Peyer's patch (tissue), 4 donors: ENCODE results near the gene CHCHD2. TPM values are rescaled to one million over a fixed set of nuclear protein-coding genes. Genes with fewer than 3 reads are reported as not detected.

Experiments
- DNase-seq, 3 donors: peaks; one replicate each; pipeline ENCODE4 v3.0.0-alpha.2; 2017 to 2019
- H3K27ac ChIP-seq, 4 donors: fragments of 200-600 bp; sonication (generic); one replicate each; pipeline ENCODE4 v1.5.1; 2016 to 2019
- H3K27me3 ChIP-seq, 2 donors: fragments of 200-600 bp; sonication (generic); one replicate each; pipeline ENCODE4 v1.5.1; 2019
- H3K36me3 ChIP-seq, 3 donors: fragments of 200-600 bp; sonication (generic); one replicate each; pipeline ENCODE4 v1.5.1; 2016 to 2019
- H3K4me1 ChIP-seq, 4 donors: fragments of 200-600 bp; sonication (generic); one replicate each; pipeline ENCODE4 v1.5.1; 2016 to 2019
- H3K4me3 ChIP-seq, 4 donors: fragments of 200-600 bp; sonication (generic); 1 replicate in 3 of 4; 2 replicates in 1 of 4; pipeline ENCODE4 v1.5.1; 2016 to 2019; ENCODE audit warnings: mild to moderate bottlenecking in 1 of 4
- H3K9me3 ChIP-seq, 4 donors: fragments of 200-600 bp; sonication (generic); one replicate each; pipeline ENCODE4 v1.5.1; 2016 to 2019; ENCODE audit warnings: mild to moderate bottlenecking in 1 of 4
- CTCF ChIP-seq, 6 experiments: fragments of 450-650 bp in 4 of 6; fragments of 200-600 bp in 2 of 6; sonication (generic) in 1 of 6; IDR thresholded peaks; one replicate each; pipeline ENCODE4 v1.5.1; 2017 to 2019; ENCODE audit warnings: antibody characterized with exemption in 6 of 6, mild to moderate bottlenecking in 3 of 6, moderate library complexity in 1 of 6
- POLR2A ChIP-seq, 2 donors: fragments of 450-650 bp; IDR thresholded peaks; one replicate each; pipeline ENCODE4 v1.5.1; 2017; ENCODE audit warnings: antibody characterized with exemption in 2 of 2, mild to moderate bottlenecking in 2 of 2, moderate library complexity in 2 of 2
- small RNA-seq, 2 donors: library from RNA; depleted of rRNA; stranded (forward); fragments of <200 nt; gene quantifications; one replicate each; pipeline ENCODE3, GENCODE V24; 2016
- total RNA-seq, 4 donors: library from RNA; depleted of rRNA; stranded (reverse); fragments of >200 nt; gene quantifications; one replicate each; pipeline ENCODE4 v1.1.0, GENCODE V29; 2016

The CHCHD2 gene
- total RNA-seq, 4 donors from 2014 or later = 223 to 346 (median 316) TPM

GRCh38 chr7:56053993-56054392 is 52.3 kb downstream of the CHCHD2 start:
- Histone ChIP-seq H3K9me3 (no peaks in the 10 kb centered on the region), H3K4me3 (no peak overlapping the region), H3K27me3 (no peaks in the 10 kb centered on the region), H3K27ac (no peak overlapping the region), H3K36me3 (peaks cover 0 to 58% (median 0%) of the 10 kb centered on the region in 3 donors), H3K4me1 (peaks cover 0 to 29% (median 3%) of the 10 kb centered on the region in 4 donors)
- no peak for DNase-seq
- no peak for TF ChIP-seq POLR2A (IDR thresholded peaks at IDR 0.05)
- no peak for TF ChIP-seq CTCF (IDR thresholded peaks at IDR 0.05)

- H3K27me3 ChIP-seq = no peaks in the 10 kb centered on the region
- H3K4me3 ChIP-seq = no peak overlapping the region
- no peaks in the 10 kb centered on the region for H3K9me3 ChIP-seq
- peaks cover 0 to 52% (median 0%) of the 10 kb centered on the region in 3 donors for H3K36me3 ChIP-seq
- TF ChIP-seq POLR2A (IDR thresholded peaks at IDR 0.05) (no peak), CTCF (IDR thresholded peaks at IDR 0.05) (no peak)
- no peak for DNase-seq
- H3K27ac ChIP-seq = no peak overlapping the region
- peaks cover 0 to 29% (median 3%) of the 10 kb centered on the region in 4 donors for H3K4me1 ChIP-seq
Observed at GRCh38 chr7:56053379-56053778, 52.9 kb downstream of the CHCHD2 start.

Small RNA genes lying within 50 kb of the gene (small RNA-seq; reads per million reads assigned to genes)
- gene SNORA15 (0 reads per million in 2 donors), gene SNORA22B (0 reads per million in 2 donors)

Other genes starting within 250 kb of the CHCHD2 start
- not detected for gene SEPTIN14, start 243.7 kb downstream of the CHCHD2 start, total RNA-seq
- gene ZNF713, start 219.0 kb downstream of the CHCHD2 start, total RNA-seq = 1 to 10 TPM; 2.8 to 8.3 (median 4.9) TPM
- gene MRPS17, start 154.6 kb downstream of the CHCHD2 start, total RNA-seq = 1 to 10 TPM; 4.4 to 10.0 (median 7.3) TPM
- gene NIPSNAP2, start 141.9 kb downstream of the CHCHD2 start, total RNA-seq = 10 to 100 TPM; 37.5 to 87.5 (median 54.2) TPM
- 10 to 100 TPM; 12.3 to 25.6 (median 16.1) TPM for gene PSPH, start 55.0 kb downstream of the CHCHD2 start, total RNA-seq
- gene CCT6A, start 54.7 kb downstream of the CHCHD2 start, total RNA-seq = 100 to 1,000 TPM in 1 of 4 donors, 10 to 100 TPM in 3; 61.3 to 150 (median 79.5) TPM
- 100 to 1,000 TPM in 3 of 4 donors, 10 to 100 TPM in 1; 71.8 to 155 (median 128) TPM for gene SUMF2, start 42.2 kb downstream of the CHCHD2 start, total RNA-seq
- gene PHKG1, start 13.5 kb downstream of the CHCHD2 start, total RNA-seq = 1 to 10 TPM; 1.1 to 8.3 (median 4.0) TPM
- gene NUPR2, start 9.9 kb upstream of the CHCHD2 start, total RNA-seq = not detected